ENCODE results near the gene C19orf25. TPM values are rescaled to one million over a fixed set of nuclear protein-coding genes. Genes with fewer than 3 reads are reported as not detected.

Gene C19orf25
- total and polyA plus RNA-seq, 2 of the 13 experiments (the other 11 are each of a cell fraction or from before 2014, with no cell fraction given) = 14.2 to 32.4 TPM

DNA sequence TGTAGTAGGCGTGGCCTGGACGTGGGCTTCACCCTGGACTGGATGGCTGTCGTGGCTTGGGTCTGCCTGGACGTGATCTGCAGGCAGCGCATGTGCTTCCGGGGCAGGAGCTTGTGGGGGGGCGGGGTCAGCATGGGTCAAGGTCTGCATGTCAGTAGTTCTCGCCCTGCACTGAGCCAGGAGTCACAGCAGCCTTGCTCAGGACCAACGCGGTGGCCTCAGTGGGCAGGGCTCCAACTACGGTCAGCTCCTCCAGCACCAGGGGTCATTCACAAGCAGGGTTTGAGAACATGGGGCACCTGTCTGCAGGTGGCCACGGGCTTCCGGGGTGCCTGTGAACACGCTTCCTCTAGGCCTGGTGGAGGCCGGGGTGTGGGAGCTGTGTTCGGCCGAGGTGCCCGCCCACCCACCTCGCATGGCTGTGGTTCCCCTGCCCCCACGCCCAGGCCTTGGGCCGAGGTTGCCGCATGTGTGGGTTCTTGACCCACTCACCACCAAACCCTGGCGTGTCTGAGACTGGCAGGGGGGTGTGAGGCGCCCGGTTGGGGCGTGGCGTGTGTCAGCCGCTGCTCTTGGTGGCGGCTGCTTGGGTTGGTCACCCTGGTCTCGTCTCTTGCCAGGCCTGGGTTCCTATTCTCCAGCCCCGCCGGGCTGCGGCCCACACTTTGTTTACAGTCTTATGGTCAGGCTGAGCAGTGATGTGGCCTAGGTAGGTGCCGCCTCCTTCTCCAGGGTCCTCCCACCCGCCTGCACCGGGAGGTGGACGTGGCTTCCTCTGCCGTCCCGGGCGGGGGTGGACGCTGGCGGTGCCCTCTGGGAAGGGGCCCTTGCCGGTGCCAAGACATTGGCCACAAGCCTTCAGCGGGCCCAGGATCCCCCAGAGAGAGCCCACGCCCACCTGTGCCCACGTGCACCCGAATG is 45.6 kb downstream of the C19orf25 start (continued):
- TF ChIP-seq, protein P1, sequence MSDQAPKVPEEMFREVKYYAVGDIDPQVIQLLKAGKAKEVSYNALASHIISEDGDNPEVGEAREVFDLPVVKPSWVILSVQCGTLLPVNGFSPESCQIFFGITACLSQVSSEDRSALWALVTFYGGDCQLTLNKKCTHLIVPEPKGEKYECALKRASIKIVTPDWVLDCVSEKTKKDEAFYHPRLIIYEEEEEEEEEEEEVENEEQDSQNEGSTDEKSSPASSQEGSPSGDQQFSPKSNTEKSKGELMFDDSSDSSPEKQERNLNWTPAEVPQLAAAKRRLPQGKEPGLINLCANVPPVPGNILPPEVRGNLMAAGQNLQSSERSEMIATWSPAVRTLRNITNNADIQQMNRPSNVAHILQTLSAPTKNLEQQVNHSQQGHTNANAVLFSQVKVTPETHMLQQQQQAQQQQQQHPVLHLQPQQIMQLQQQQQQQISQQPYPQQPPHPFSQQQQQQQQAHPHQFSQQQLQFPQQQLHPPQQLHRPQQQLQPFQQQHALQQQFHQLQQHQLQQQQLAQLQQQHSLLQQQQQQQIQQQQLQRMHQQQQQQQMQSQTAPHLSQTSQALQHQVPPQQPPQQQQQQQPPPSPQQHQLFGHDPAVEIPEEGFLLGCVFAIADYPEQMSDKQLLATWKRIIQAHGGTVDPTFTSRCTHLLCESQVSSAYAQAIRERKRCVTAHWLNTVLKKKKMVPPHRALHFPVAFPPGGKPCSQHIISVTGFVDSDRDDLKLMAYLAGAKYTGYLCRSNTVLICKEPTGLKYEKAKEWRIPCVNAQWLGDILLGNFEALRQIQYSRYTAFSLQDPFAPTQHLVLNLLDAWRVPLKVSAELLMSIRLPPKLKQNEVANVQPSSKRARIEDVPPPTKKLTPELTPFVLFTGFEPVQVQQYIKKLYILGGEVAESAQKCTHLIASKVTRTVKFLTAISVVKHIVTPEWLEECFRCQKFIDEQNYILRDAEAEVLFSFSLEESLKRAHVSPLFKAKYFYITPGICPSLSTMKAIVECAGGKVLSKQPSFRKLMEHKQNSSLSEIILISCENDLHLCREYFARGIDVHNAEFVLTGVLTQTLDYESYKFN (CRISPR knock-in tag; conservative IDR thresholded peaks at IDR 0.05) = no peak
- TF ChIP-seq MIER2 (CRISPR knock-in tag; IDR thresholded peaks at IDR 0.05) (no peak), ZNF782 (CRISPR knock-in tag; IDR thresholded peaks at IDR 0.05; ENCODE audit: borderline replicate concordance) (no peak), MIXL1 (CRISPR knock-in tag; IDR thresholded peaks at IDR 0.05) (no peak), CREM (IDR thresholded peaks at IDR 0.05) (no peak), CREM (CRISPR knock-in tag; IDR thresholded peaks at IDR 0.05) (no peak), ZSCAN9 (CRISPR knock-in tag; IDR thresholded peaks at IDR 0.05; ENCODE audit: borderline replicate concordance) (no peak), ZSCAN12 (CRISPR knock-in tag; IDR thresholded peaks at IDR 0.05) (no peak), NR2C2 (CRISPR knock-in tag; IDR thresholded peaks at IDR 0.05; ENCODE audit: borderline replicate concordance) (peak; percentile 91), NONO (IDR thresholded peaks at IDR 0.05) (no peak), NONO (CRISPR knock-in tag; conservative IDR thresholded peaks at IDR 0.05) (no peak), ZNF225 (CRISPR knock-in tag; IDR thresholded peaks at IDR 0.05) (0 out of 2 replicates have a peak, but pooled peaks have one; percentile 21)
- TF ChIP-seq, protein P2, sequence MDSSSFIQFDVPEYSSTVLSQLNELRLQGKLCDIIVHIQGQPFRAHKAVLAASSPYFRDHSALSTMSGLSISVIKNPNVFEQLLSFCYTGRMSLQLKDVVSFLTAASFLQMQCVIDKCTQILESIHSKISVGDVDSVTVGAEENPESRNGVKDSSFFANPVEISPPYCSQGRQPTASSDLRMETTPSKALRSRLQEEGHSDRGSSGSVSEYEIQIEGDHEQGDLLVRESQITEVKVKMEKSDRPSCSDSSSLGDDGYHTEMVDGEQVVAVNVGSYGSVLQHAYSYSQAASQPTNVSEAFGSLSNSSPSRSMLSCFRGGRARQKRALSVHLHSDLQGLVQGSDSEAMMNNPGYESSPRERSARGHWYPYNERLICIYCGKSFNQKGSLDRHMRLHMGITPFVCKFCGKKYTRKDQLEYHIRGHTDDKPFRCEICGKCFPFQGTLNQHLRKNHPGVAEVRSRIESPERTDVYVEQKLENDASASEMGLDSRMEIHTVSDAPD (CRISPR knock-in tag; IDR thresholded peaks at IDR 0.05) = no peak
- TF ChIP-seq, protein P3, sequence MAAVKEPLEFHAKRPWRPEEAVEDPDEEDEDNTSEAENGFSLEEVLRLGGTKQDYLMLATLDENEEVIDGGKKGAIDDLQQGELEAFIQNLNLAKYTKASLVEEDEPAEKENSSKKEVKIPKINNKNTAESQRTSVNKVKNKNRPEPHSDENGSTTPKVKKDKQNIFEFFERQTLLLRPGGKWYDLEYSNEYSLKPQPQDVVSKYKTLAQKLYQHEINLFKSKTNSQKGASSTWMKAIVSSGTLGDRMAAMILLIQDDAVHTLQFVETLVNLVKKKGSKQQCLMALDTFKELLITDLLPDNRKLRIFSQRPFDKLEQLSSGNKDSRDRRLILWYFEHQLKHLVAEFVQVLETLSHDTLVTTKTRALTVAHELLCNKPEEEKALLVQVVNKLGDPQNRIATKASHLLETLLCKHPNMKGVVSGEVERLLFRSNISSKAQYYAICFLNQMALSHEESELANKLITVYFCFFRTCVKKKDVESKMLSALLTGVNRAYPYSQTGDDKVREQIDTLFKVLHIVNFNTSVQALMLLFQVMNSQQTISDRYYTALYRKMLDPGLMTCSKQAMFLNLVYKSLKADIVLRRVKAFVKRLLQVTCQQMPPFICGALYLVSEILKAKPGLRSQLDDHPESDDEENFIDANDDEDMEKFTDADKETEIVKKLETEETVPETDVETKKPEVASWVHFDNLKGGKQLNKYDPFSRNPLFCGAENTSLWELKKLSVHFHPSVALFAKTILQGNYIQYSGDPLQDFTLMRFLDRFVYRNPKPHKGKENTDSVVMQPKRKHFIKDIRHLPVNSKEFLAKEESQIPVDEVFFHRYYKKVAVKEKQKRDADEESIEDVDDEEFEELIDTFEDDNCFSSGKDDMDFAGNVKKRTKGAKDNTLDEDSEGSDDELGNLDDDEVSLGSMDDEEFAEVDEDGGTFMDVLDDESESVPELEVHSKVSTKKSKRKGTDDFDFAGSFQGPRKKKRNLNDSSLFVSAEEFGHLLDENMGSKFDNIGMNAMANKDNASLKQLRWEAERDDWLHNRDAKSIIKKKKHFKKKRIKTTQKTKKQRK (IDR thresholded peaks at IDR 0.05; ENCODE audit: low read length) = no peak
- TF ChIP-seq, protein P4, sequence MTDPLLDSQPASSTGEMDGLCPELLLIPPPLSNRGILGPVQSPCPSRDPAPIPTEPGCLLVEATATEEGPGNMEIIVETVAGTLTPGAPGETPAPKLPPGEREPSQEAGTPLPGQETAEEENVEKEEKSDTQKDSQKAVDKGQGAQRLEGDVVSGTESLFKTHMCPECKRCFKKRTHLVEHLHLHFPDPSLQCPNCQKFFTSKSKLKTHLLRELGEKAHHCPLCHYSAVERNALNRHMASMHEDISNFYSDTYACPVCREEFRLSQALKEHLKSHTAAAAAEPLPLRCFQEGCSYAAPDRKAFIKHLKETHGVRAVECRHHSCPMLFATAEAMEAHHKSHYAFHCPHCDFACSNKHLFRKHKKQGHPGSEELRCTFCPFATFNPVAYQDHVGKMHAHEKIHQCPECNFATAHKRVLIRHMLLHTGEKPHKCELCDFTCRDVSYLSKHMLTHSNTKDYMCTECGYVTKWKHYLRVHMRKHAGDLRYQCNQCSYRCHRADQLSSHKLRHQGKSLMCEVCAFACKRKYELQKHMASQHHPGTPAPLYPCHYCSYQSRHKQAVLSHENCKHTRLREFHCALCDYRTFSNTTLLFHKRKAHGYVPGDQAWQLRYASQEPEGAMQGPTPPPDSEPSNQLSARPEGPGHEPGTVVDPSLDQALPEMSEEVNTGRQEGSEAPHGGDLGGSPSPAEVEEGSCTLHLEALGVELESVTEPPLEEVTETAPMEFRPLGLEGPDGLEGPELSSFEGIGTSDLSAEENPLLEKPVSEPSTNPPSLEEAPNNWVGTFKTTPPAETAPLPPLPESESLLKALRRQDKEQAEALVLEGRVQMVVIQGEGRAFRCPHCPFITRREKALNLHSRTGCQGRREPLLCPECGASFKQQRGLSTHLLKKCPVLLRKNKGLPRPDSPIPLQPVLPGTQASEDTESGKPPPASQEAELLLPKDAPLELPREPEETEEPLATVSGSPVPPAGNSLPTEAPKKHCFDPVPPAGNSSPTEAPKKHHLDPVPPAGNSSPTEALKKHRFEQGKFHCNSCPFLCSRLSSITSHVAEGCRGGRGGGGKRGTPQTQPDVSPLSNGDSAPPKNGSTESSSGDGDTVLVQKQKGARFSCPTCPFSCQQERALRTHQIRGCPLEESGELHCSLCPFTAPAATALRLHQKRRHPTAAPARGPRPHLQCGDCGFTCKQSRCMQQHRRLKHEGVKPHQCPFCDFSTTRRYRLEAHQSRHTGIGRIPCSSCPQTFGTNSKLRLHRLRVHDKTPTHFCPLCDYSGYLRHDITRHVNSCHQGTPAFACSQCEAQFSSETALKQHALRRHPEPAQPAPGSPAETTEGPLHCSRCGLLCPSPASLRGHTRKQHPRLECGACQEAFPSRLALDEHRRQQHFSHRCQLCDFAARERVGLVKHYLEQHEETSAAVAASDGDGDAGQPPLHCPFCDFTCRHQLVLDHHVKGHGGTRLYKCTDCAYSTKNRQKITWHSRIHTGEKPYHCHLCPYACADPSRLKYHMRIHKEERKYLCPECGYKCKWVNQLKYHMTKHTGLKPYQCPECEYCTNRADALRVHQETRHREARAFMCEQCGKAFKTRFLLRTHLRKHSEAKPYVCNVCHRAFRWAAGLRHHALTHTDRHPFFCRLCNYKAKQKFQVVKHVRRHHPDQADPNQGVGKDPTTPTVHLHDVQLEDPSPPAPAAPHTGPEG (CRISPR knock-in tag; IDR thresholded peaks at IDR 0.05) = no peak
